ENCODE measurements around the gene CHAC2. TPM values are rescaled to one million over a fixed set of nuclear protein-coding genes. Genes with fewer than 3 reads are reported as not detected.
A peak's percentile ranks its signal among the peaks of the same experiment; 100 is the strongest.
"Not testable (repeated sequence)": the region's sequence is repeated elsewhere in the genome, so short reads cannot be mapped to it uniquely, and the experiment has no call there.

The CHAC2 gene
- total RNA-seq (2014; rRNA removed; shearing (Covaris generic)): 26.1 and 31.3 TPM in 2 replicates
- polyA plus RNA-seq (2014; cell fraction: nucleus; rRNA removed): 17.1 and 34.8 TPM in 2 replicates

DNA sequence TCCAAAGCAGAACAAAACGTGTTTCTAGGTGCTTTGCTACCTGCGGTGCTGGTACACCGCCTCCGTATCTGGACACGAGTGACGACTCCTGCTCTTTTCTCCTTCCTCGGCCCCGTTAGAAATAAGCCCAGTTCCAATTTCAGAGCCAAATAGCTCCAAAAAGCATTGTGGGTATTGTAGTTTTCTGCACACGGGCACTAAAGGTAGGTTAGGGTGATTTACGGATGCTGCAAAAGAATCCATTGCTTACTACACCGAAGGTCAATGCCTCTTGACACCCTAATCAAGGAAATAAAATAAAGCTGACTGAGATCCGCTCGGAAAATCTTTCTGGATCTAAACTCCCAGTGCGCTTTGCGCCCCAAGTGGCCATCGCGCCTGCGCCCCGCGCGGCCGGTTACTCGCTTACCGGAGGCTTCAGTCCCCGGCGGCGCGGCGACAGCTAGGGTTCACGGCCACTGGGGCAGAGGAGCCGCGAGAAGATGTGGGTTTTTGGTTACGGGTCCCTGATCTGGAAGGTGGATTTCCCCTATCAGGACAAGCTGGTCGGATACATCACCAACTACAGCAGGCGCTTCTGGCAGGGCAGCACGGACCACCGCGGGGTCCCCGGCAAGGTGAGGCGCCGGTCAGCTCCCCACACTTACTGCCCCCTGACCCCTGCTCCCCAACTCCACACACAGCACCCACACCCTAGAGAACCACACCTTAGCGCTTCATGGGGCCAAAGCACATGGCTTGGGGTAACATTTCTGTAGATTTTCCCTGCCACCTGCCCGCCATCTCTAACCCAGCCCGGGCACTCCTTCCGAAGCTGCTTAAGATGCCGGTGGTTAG lies at the start of gene CHAC2:
TSS of gene CHAC2 (plus strand) at position 400 of the 837 bp plus-strand sequence. CDS start at position 483, 83 bp downstream.
- DNase-seq (ENCODE audit: extremely low read depth, low read depth): peak; percentile 77

DNA sequence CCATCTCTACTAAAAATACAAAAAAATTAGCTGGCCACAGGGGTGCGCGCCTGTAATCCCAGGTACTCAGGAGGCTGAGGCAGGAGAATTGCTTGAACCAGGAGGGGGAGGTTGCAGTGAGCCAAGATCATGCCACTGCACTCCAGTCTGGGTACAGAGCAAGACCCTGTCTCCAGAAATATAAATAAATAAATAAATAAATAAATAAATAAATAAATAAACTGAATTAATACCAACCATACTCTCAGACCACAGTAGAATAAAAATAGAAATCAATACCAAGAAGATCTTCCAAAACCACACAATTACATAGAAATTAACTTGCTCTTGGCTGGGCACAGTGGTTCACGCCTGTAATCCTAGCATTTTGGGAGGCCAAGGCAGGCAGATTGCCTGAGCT lies 46.7 kb upstream of the CHAC2 start:
- not testable (repeated sequence) for DNase-seq (ENCODE audit: extremely low read depth, low read depth)

DNA sequence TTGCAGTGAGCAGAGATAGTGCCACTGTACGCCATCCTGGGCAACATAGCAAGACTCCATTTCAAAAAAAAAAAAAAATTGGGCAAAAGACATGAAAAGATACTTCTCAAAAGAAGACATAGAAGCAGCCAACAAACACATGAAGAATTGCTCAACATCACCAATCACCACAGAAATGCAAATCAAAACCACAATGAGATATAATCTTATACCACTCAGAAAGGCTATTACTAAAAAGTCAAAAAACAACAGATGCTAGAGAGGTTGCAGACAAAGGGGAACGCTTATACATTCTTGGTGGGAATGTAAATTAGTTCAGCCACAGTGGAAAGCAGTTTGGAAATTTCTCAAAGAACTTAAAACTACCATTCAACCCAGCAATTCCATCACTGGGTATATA lies 43.1 kb upstream of the CHAC2 start:
- no peak for DNase-seq (ENCODE audit: extremely low read depth, low read depth)

DNA sequence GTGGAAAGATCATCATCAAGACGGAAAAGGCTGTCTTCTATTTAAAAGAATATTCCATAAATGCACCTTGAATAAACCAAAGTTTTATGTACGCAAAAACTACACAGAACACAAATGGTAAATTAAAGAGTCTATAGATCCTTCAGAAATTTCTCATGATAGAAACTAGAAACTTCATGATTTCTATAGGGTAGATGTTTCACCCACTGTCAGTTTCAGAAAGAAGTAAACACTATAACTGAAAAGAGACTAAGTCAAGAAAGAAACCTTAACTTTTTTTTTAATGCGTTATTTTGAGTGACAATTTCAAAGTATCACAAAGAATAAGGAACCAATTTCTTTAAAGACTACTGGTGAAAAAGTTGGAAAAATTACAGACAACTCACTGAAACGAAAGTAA lies 41.9 kb upstream of the CHAC2 start:
- no peak for DNase-seq (ENCODE audit: extremely low read depth, low read depth)

DNA sequence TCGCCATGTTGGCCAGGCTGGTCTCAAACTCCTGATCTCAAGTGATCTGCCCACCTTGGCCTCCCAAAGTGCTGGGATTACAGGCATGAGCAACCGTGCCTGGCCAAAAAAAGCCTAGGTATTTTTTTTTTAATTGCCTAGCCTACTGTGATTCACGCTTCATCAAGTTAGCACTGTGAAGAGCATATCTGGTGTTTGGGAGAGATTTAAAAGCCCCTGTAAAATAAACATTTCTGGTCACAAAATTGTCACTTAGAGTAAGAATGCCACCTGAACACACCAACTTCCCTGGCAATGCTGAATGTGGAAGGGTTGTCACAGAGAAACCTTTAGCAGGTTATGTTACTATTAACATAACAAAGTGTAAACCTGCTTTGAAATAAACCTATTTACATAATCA lies 39.7 kb upstream of the CHAC2 start:
- no peak for DNase-seq (ENCODE audit: extremely low read depth, low read depth)

DNA sequence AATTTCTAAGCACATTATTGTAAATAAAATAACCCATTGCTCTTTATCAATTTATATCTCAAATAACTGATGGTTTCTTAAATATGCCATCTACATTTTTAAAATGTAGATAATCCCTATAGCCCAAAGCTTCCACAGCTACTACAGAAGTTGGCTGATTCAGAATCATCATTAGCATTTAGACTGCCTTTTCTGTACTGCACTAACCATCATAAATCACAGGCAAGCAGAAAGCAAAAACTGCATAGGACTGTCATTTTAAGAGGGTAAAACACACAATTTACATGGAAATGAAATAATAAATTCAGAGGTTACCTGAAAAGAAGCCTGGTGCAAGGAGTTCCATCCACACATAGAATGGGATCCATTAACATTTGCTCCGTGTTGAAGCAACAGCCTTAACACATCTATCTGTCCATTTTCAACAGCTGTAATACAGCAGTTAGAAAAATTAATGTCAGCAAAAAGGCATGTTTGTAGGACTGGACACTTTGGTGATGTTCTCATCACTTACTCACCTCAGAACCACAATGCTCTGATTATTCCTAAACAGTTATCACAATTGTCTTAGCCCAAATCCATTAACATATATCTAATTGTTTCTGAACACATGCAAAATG lies 38.4 kb upstream of the CHAC2 start:
- DNase-seq (ENCODE audit: extremely low read depth, low read depth): no peak

DNA sequence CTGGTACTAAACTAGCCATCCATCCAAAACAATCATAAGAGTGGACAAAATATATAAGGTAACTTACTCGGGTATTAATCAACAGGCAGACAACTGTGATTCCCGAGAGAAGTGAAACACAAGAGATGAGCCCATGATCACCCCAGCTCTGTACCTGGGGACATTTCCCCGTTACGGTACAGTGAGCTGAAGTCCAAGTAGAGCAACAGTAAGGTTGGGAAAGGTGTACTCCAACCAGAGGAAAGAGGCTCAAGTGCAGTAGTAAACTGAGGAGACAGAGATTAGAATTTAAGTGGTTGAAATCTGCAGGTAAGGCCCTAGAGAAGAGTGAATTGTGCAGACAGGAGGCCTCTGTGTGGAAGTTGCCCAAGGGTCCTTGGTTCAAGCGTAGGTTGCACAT lies 30.5 kb upstream of the CHAC2 start:
- no peak for DNase-seq (ENCODE audit: extremely low read depth, low read depth)

DNA sequence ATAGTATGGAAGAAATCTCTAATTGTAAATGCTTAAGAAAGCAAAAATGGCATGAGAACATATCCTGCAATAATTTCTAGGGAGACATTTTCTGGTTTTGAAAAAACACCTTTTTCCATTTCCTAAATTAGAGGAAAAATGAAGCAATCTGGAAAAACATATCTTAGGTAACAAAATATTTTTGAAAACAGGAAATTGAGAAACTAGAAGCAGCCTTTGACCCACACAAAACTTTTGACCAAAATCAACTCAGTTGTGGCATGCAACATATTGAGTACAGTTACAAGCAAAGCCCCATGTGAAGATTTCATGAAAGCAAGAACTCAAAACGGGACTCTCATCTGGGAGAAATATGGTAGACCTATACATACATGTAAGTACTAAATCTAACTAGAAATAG lies 28.6 kb upstream of the CHAC2 start:
- DNase-seq (ENCODE audit: extremely low read depth, low read depth): no peak

DNA sequence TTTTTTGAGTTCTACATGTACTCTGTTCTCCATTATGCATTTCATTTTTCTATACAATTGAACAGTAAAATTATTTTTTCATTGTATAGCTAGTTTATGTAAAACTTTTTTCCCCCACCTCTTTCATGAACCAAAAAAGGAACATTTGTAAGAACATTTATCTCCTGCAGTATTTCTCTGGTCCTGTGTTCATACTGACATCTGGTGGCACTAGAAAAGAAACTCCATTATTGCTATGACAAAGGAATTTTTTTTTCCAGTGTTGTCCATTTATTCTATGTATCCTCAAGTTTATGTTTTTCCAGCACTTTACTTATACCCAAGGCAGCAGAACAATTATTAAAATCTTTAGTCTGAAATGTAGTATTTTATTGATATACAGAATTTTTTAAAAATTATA lies 27.4 kb upstream of the CHAC2 start:
- peak; percentile 25 for DNase-seq (ENCODE audit: extremely low read depth, low read depth)

DNA sequence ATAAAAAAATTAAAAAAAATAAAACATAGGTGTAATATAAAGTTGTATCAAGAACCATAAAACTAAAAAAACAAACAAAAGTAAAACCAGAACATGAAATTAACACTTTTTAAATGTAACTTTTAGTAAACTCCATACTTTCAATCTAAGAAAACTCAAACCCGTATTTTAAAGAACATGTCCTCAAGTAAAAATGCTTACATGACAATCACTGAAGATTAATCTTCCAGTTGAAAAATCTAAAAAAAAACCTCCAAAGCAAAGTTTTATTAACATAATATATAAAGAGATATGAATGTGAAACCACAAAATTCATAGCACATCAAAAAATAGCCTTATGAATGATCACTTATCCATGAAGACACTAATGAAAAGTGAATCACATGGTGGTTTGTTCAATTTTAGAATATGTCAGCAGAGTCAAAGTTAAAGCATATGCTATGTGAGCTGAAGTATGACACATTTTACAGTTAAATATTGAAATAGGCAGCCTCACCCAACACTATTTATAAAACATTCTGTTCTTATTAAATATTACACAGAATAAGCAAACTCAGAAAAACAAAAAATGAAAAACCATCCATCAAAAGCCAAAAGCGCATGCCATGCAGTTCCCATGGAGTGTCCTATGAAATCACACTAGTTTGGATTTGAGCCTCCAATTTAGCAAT lies 23.1 kb upstream of the CHAC2 start:
- DNase-seq (ENCODE audit: extremely low read depth, low read depth): no peak

DNA sequence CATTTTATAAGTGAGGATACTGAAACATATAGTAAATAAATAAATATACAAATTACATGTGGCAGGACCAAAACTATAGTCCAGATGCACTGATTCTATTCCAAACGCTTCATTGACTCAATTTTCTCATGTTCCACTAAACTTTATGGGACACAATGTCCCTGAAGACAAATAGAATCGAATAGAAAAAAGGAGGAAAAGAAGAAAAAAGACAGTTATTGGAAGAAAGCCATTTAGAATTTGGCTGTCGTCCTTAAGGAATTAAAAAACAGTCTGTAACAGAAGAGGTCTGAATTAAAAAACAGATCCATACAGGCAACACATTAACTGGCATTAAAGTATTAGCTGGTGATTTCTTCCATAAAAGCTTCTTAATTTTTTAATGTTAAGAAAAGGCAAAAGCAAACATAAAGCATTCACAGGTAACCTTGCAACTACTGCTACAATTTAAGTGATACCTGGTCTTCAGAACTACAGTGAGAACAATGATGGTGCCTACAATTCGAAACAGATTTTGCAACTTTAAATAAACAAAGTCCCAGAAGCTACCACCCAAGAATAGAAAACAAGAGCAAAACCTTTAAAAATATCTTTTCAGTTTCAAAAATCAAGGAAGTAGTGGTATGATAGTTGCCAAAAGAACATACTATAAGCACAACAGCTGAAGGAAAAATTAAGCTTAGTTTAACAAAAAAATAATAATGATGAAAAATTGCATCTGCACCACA lies 17.4 kb upstream of the CHAC2 start:
- DNase-seq (ENCODE audit: extremely low read depth, low read depth): no peak

DNA sequence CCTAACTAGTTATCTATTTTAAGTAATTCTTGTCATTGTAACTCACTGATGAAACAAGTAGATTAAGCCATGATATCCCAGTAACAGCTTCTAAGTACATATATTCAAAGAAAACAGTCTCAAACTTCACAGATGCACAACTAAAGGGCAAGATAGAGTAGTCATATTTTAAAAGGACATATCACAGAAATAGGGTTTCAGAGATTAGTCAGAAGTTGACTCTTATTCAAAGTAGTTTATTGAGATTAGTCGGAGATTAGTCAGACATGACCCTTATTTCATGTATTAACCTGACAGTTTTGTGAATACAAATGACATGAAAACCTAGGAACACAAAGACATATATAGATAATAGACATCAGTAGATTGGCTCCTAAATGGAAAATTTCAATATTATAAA lies 15.9 kb upstream of the CHAC2 start:
- DNase-seq (ENCODE audit: extremely low read depth, low read depth): no peak

DNA sequence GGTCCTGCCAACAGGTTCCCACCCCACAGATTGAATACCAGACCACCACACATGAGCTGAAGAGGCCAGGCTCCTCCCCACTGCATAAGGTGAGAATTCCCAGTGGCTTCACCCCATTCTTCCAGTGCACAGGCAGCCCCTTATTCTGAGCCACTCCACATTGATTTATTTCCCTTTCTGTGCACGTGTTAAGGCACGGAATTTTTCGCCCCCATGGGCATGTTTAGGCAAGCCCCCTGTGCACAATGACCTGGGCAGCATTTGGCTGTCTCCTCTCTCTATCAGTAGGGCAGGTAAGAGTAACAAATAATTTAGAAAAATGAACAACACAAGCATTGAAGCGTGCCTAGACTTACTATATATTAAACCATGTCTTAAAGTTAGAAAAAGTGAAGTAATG lies 15.2 kb upstream of the CHAC2 start:
- no peak for DNase-seq (ENCODE audit: extremely low read depth, low read depth)

DNA sequence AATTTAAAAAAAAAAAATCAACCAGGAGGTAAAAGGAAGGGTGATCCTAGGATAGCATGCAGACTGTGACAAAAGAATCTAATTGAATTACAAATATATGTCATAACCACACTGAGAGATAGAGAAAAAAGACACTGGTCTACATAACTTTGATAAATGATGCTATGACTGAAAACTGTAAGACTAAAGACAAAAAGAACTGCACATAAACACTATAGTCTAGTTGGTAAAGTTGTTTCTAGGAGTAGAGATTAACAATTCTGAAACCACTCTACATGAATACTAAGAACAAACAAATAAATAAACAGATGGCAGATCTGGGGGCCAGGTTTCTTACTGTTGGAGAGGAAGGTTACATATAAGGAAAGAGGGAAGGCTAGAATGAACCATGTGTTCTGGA lies 14.6 kb upstream of the CHAC2 start:
- no peak for DNase-seq (ENCODE audit: extremely low read depth, low read depth)

DNA sequence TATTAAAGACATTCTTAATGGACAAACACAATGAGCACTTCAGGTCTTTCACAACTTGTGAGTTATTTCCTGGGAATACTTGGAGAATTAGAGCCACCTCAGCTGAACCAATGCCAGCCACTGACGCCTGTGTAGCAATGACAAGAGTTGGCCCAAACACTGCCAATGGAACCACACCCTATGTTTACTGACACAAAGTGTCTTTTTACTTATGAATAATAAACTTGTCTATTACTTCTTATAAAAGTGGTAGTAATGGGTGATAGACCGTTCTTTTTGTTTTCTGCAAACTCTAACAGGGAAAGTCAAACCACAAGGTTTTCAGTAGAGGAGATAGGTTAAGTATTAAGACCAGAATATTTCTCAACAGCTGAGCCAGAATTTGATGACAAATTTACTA lies 12.5 kb upstream of the CHAC2 start:
- DNase-seq (ENCODE audit: extremely low read depth, low read depth): peak; percentile 7

DNA sequence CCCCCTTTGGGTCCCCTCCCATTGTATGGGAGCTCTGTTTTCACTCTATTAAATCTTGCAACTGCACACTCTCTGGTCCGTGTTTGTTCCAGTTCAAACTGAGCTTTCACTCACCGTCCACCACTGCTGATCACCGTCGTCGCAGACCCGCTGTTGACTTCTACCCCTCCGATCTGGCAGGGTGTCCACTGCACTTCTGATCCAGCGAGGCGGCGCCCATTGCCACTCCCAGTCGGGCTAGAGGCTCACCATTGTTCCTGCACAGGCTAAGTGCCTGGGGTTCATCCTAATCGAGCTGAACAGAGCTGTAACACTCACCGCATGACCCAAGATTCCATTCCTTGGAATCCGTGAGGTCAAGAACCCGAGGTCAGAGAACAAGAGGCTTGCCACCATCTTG lies 11.0 kb upstream of the CHAC2 start:
- no peak for DNase-seq (ENCODE audit: extremely low read depth, low read depth)

DNA sequence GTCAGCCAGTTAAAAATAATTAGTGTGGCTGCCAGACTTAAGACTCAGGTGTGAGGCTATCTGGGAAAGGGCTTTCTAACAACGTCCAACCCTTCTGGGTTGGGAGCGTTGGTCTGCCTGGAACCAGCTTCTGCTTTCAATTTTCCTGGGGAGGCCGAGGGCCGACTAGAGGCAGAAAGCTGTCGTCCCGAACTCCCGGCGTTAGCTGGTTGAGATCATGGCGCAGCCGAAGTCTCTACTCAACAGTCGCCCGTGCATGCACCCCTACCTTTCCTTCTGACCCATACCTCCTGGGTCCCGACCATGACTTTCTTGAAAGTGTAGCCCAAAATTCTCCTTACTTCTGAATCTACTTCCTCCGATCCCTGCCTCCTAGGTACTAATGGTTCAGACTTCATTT lies 10.4 kb upstream of the CHAC2 start:
- not testable (repeated sequence) for DNase-seq (ENCODE audit: extremely low read depth, low read depth)

DNA sequence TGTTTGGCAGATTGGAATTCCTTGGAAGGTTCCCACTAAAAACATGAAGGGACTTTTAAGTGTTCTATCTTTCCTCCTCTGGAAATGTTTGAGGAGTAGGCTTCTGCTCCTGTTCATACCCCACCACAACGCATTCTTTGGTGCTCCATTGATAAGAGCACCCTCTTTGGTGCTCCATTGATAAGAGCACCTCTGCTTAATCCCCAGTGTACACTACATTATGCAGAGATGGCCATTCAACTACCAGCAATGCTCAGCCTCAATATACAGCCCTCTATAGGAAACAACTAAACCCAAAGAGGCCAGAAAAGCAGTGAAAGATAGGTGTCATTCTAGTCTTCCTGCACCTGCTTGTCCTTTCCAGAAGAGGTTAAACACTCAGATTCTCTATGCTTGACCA lies 1.8 kb upstream of the CHAC2 start:
- no peak for DNase-seq (ENCODE audit: extremely low read depth, low read depth)

DNA sequence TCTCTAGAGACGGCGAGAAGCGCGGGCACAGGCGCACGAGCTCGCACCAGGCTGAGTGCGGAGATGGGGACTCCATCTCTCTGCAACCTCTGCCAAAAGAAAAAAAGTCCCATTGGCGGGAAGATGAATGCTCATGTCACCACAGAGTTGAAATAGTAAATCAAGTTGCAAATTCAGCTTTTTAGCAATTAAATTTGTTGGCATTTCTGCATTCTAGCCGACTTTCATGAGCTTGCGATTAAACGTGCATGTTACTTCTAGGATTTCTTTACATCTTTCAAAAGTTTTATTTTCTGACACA lies 588 bp downstream of the CHAC2 start:
- peak; percentile 45 for DNase-seq (ENCODE audit: extremely low read depth, low read depth)

DNA sequence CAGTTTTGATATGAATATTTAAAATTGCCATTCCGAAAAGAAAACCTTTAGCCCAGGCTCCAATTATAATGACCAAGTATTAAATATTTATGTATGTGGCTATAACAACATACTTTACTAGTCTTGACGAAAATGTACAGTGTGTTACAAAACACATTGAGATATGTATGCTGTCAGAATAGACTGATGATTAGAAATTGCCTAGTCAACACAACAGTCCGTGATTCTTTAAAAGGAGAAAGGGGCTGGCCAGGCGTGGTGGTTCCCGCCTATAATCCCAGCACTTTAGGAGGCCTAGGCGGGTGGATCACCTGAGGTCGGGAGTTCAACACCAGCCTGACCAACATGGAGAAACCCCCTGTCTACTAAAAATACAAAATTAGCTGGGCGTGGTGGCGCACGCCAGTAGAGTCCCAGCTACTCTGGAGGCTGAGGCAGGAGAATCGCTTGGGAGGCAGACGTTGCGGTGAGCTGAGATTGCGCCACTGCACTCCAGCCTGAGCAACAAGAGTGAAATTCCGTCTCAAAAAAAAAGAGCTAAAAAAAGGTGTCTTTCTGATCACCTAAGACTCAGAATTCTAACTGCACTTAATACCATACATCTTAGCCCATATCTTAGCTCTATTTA lies 1.8 kb downstream of the CHAC2 start:
- no peak for DNase-seq (ENCODE audit: extremely low read depth, low read depth)

DNA sequence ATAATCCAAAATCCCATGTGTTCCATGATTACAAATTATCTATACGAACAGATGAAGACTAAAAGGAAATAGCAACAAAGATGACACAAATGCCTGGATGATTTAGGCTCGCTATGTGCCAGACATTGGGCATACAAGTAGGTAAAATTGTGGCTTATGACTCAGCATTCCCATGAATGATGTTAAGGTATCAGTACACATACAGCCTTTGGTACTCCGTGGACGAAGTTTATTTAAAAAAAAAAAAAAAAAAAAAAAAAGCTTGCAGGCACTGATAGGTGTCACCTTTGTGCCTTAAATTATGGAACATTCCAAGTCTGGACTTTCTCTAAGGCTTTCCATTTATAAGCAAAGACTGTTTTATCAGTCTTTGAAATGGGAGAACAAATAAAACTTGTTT lies 2.7 kb downstream of the CHAC2 start:
- DNase-seq (ENCODE audit: extremely low read depth, low read depth): no peak
